ENCODE measurements around the gene RBM45. TPM values are rescaled to one million over a fixed set of nuclear protein-coding genes. Genes with fewer than 3 reads are reported as not detected.
"Not testable (repeated sequence)": the region's sequence is repeated elsewhere in the genome, so short reads cannot be mapped to it uniquely, and the experiment has no call there.

Gene RBM45
- total RNA-seq, 1 donor from 2014 or later: 12.0 TPM

DNA sequence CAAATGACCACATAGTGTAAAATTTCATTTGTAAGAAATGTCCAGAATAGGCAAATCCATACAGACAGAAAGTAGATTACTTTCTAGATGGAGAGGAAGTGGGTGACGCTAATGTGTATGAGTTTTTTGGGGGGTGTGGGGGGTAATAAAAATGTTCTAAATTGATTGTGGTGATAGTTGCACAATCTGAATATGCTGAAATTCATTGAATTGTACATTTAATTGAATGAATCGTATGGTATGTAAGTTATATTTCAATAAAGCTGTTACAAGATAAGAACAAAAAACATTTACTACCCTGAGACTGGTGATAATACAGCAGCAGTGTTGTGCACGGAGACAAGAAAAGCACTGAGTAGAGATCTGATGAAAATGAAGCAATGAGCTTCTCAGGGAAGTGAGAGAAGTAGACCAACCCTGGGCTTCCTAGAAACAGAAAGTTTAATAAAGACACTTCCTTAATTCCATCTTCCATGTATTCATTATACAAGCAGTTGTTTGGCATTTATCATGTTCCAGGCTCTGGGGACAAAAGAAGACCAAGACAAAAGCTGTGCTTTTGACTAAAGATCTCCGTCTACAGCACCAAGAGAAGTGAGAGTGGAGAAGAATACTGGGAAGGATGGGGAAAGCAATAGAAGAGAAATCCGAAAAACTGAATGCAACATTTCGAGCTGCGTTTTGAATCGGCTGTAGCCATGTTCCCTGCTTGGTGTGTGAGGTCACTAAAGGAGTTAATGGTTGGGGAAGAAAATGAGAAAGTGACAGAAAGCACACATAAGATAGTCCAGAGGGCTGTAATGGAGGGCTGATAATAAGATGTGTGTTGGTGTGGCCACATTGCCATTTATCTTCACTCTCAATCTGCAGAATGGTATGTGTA is 37.9 kb upstream of the RBM45 start:
- Mint-ChIP-seq H3K27me3 (ENCODE audit: low read depth, unreplicated experiment) (no peaks in the 10 kb centered on the region), H3K4me3 (ENCODE audit: unreplicated experiment) (no peak overlapping the region), H3K36me3 (ENCODE audit: low read depth, unreplicated experiment) (no peaks in the 10 kb centered on the region), H3K9me3 (ENCODE audit: unreplicated experiment) (no peaks in the 10 kb centered on the region), H3K27ac (ENCODE audit: unreplicated experiment) (no peak overlapping the region), H3K4me1 (ENCODE audit: low read depth, unreplicated experiment) (peaks cover 17% of the 10 kb centered on the region)
- Histone ChIP-seq H3K36me3 (ENCODE audit: insufficient read depth, low read length) (no peaks in the 10 kb centered on the region), H3K79me2 (ENCODE audit: insufficient read depth, low read length) (no peaks in the 10 kb centered on the region), H3K4me3 (ENCODE audit: insufficient read depth, low read depth, low read length) (no peak overlapping the region), H3K9me3 (ENCODE audit: insufficient read depth, low read depth, low read length) (no peaks in the 10 kb centered on the region), H3K4me2 (ENCODE audit: low read length) (peak overlapping the region; percentile 16), H3K27ac (ENCODE audit: low read depth, low read length) (no peak overlapping the region), H2AFZ (ENCODE audit: low read depth, low read length) (no peak overlapping the region), H4K20me1 (ENCODE audit: insufficient read depth, low read length) (no peaks in the 10 kb centered on the region), H3K27me3 (ENCODE audit: insufficient read depth, low read length) (no peaks in the 10 kb centered on the region), H3K4me1 (ENCODE audit: insufficient read depth, low read length) (peaks cover 9% of the 10 kb centered on the region), H3K9ac (ENCODE audit: low read length) (no peak overlapping the region)
- DNase-seq (ENCODE audit: low read depth) (peak; percentile 33), FAIRE-seq (no peak)
- no peak for TF ChIP-seq EZH2 (IDR thresholded peaks at IDR 0.05; ENCODE audit: insufficient read depth, low read length)
- no peak for TF ChIP-seq CTCF (IDR thresholded peaks at IDR 0.05; ENCODE audit: insufficient read depth, low read depth, low read length)

DNA sequence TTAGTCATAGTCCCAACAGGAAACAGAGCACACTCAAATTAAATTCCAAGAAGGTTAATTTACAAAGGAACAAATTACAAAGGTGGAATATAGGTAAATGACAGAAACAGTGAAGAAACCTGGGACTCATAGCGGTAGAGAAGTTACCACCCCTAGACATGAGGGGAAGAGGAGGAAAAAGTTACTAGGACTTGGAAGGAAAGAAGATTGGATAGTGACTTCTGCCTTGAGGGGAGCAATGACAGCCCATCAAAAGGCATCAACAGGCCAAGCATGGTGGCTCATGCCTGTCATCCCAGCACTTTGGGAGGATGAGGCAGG is 37.3 kb upstream of the RBM45 start:
- Histone ChIP-seq H3K9me3 (ENCODE audit: insufficient read depth, low read depth, low read length) (no peaks in the 10 kb centered on the region), H4K20me1 (ENCODE audit: insufficient read depth, low read length) (no peaks in the 10 kb centered on the region), H3K4me3 (ENCODE audit: insufficient read depth, low read depth, low read length) (no peak overlapping the region), H3K27ac (ENCODE audit: low read depth, low read length) (no peak overlapping the region), H3K36me3 (ENCODE audit: insufficient read depth, low read length) (no peaks in the 10 kb centered on the region), H3K4me1 (ENCODE audit: insufficient read depth, low read length) (peaks cover 9% of the 10 kb centered on the region), H3K9ac (ENCODE audit: low read length) (no peak overlapping the region), H3K4me2 (ENCODE audit: low read length) (peak overlapping the region; percentile 16), H2AFZ (ENCODE audit: low read depth, low read length) (no peak overlapping the region), H3K79me2 (ENCODE audit: insufficient read depth, low read length) (no peaks in the 10 kb centered on the region), H3K27me3 (ENCODE audit: insufficient read depth, low read length) (no peaks in the 10 kb centered on the region)
- FAIRE-seq: no peak
- Mint-ChIP-seq H3K27me3 (ENCODE audit: low read depth, unreplicated experiment) (no peaks in the 10 kb centered on the region), H3K4me1 (ENCODE audit: low read depth, unreplicated experiment) (peaks cover 17% of the 10 kb centered on the region), H3K9me3 (ENCODE audit: unreplicated experiment) (no peaks in the 10 kb centered on the region), H3K4me3 (ENCODE audit: unreplicated experiment) (no peak overlapping the region), H3K27ac (ENCODE audit: unreplicated experiment) (no peak overlapping the region), H3K36me3 (ENCODE audit: low read depth, unreplicated experiment) (no peaks in the 10 kb centered on the region)
- no peak for TF ChIP-seq CTCF (IDR thresholded peaks at IDR 0.05; ENCODE audit: insufficient read depth, low read depth, low read length)
- TF ChIP-seq EZH2 (IDR thresholded peaks at IDR 0.05; ENCODE audit: insufficient read depth, low read length): no peak
- no peak for DNase-seq (ENCODE audit: low read depth)

DNA sequence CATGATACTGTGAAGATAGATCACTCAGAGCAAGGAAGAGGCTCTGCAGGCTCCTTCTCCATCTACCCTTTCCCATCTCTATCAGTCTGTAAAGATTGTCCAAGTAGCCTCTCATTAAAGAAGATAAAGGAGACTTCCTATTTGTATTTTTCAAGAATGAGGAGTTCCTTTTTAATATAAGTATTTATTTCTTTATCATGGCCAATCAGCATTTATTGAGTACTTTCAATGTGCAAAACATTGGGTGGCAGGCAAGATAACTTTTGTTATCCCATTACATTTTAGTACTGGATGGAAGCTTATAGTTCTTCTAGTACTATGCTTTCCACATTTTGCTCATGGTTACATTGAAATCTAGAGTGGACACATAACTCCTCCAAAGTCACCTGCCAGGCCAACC is 36.1 kb upstream of the RBM45 start:
- Histone ChIP-seq H3K9ac (ENCODE audit: low read length) (no peak overlapping the region), H3K36me3 (ENCODE audit: insufficient read depth, low read length) (no peaks in the 10 kb centered on the region), H3K27ac (ENCODE audit: low read depth, low read length) (no peak overlapping the region), H4K20me1 (ENCODE audit: insufficient read depth, low read length) (no peaks in the 10 kb centered on the region), H3K4me2 (ENCODE audit: low read length) (no peak overlapping the region), H3K79me2 (ENCODE audit: insufficient read depth, low read length) (no peaks in the 10 kb centered on the region), H3K4me1 (ENCODE audit: insufficient read depth, low read length) (peaks cover 9% of the 10 kb centered on the region), H3K27me3 (ENCODE audit: insufficient read depth, low read length) (no peaks in the 10 kb centered on the region), H3K9me3 (ENCODE audit: insufficient read depth, low read depth, low read length) (no peaks in the 10 kb centered on the region), H2AFZ (ENCODE audit: low read depth, low read length) (no peak overlapping the region), H3K4me3 (ENCODE audit: insufficient read depth, low read depth, low read length) (no peak overlapping the region)
- H3K27ac Mint-ChIP-seq (ENCODE audit: unreplicated experiment): no peak overlapping the region
- H3K4me3 Mint-ChIP-seq (ENCODE audit: unreplicated experiment): no peak overlapping the region
- H3K27me3 Mint-ChIP-seq (ENCODE audit: low read depth, unreplicated experiment): no peaks in the 10 kb centered on the region
- DNase-seq (ENCODE audit: low read depth): no peak
- H3K4me1 Mint-ChIP-seq (ENCODE audit: low read depth, unreplicated experiment): peaks cover 13% of the 10 kb centered on the region
- FAIRE-seq: no peak
- H3K36me3 Mint-ChIP-seq (ENCODE audit: low read depth, unreplicated experiment): no peaks in the 10 kb centered on the region
- no peaks in the 10 kb centered on the region for H3K9me3 Mint-ChIP-seq (ENCODE audit: unreplicated experiment)
- no peak for TF ChIP-seq CTCF (IDR thresholded peaks at IDR 0.05; ENCODE audit: insufficient read depth, low read depth, low read length)
- TF ChIP-seq EZH2 (IDR thresholded peaks at IDR 0.05; ENCODE audit: insufficient read depth, low read length): no peak

DNA sequence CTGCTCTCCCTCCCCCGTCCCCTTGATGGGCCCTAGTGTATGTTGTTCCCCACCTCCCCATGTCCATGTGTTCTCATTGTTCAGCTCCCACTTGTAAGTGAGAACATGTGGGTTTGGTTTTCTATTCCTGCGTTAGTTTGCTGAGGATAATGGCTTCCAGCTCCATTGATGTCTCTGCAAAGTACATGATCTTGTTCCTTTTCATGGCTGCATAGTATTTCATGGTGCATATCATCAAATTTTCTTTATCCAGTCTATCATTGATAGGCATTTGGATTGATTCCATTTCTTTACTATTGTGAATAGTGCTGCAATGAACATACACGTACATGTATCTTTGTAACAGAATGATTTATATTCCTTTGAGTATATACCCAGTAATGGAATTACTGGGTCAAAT is 33.0 kb upstream of the RBM45 start:
- not testable (repeated sequence) for H3K4me2 ChIP-seq (ENCODE audit: low read length); H3K27me3 Mint-ChIP-seq (ENCODE audit: low read depth, unreplicated experiment); DNase-seq (ENCODE audit: low read depth); H3K9ac ChIP-seq (ENCODE audit: low read length); H3K4me3 ChIP-seq (ENCODE audit: insufficient read depth, low read depth, low read length); H3K79me2 ChIP-seq (ENCODE audit: insufficient read depth, low read length); H3K27ac Mint-ChIP-seq (ENCODE audit: unreplicated experiment); H3K36me3 ChIP-seq (ENCODE audit: insufficient read depth, low read length); FAIRE-seq; H3K36me3 Mint-ChIP-seq (ENCODE audit: low read depth, unreplicated experiment); H3K4me3 Mint-ChIP-seq (ENCODE audit: unreplicated experiment); H3K4me1 ChIP-seq (ENCODE audit: insufficient read depth, low read length); H3K27ac ChIP-seq (ENCODE audit: low read depth, low read length); H3K27me3 ChIP-seq (ENCODE audit: insufficient read depth, low read length); H3K4me1 Mint-ChIP-seq (ENCODE audit: low read depth, unreplicated experiment); H4K20me1 ChIP-seq (ENCODE audit: insufficient read depth, low read length); H2AFZ ChIP-seq (ENCODE audit: low read depth, low read length); H3K9me3 ChIP-seq (ENCODE audit: insufficient read depth, low read depth, low read length); H3K9me3 Mint-ChIP-seq (ENCODE audit: unreplicated experiment)
